Measurements from ENCODE around the gene SHANK1.

SHANK1 gene

GRCh38 chr19:50735869-50736268 is 16.3 kb upstream of the SHANK1 start:
- no CpG with 5 or more reads among the region's 7 CpGs for WGBS (ENCODE audit: insufficient coverage, insufficient read length)

GRCh38 chr19:50729894-50730293 is 10.3 kb upstream of the SHANK1 start:
- peaks cover 19% of the 10 kb centered on the region for H3K9me3 ChIP-seq (ENCODE audit: control insufficient read depth, insufficient read depth, low read length)
- H3K36me3 ChIP-seq (ENCODE audit: control insufficient read depth, insufficient read depth, low read length): no peaks in the 10 kb centered on the region; the same call in 1 of the 2 replicates
- DNase-seq (ENCODE audit: low read depth, low spot score): no peak
- no CpG with 5 or more reads among the region's 5 CpGs for WGBS (ENCODE audit: insufficient coverage, insufficient read length)
- H3K4me1 ChIP-seq (ENCODE audit: control insufficient read depth, insufficient read depth, low read length): no peaks in the 10 kb centered on the region
- H3K27me3 ChIP-seq (ENCODE audit: control insufficient read depth, insufficient read depth, low read length): no peaks in the 10 kb centered on the region
- H3K4me3 ChIP-seq (ENCODE audit: low read length): no peak overlapping the region
- no peak overlapping the region for H3K27ac ChIP-seq (ENCODE audit: low read length)

More at GRCh38 chr19:50735869-50736268, 16.3 kb upstream of the SHANK1 start:
- H3K36me3 ChIP-seq (ENCODE audit: control insufficient read depth, insufficient read depth, low read length): no peaks in the 10 kb centered on the region
- H3K9me3 ChIP-seq (ENCODE audit: control insufficient read depth, insufficient read depth, low read length): peaks cover 17% of the 10 kb centered on the region
- no peak for DNase-seq (ENCODE audit: low read depth, low spot score)
- H3K27ac ChIP-seq (ENCODE audit: low read length): no peak overlapping the region
- no peak overlapping the region for H3K4me3 ChIP-seq (ENCODE audit: low read length)
- no peaks in the 10 kb centered on the region for H3K4me1 ChIP-seq (ENCODE audit: control insufficient read depth, insufficient read depth, low read length)
- no peaks in the 10 kb centered on the region for H3K27me3 ChIP-seq (ENCODE audit: control insufficient read depth, insufficient read depth, low read length)

GRCh38 chr19:50728084-50728737 is 8.6 kb upstream of the SHANK1 start:
- no CpG with 5 or more reads among the region's 39 CpGs for WGBS (ENCODE audit: insufficient coverage, insufficient read length)
- Histone ChIP-seq H3K4me3 (ENCODE audit: low read length) (no peak overlapping the region), H3K27ac (ENCODE audit: low read length) (no peak overlapping the region), H3K27me3 (ENCODE audit: control insufficient read depth, insufficient read depth, low read length) (no peaks in the 10 kb centered on the region), H3K36me3 (ENCODE audit: control insufficient read depth, insufficient read depth, low read length) (peaks cover 3% of the 10 kb centered on the region; the same call in 1 of the 2 replicates), H3K4me1 (ENCODE audit: control insufficient read depth, insufficient read depth, low read length) (no peaks in the 10 kb centered on the region), H3K9me3 (ENCODE audit: control insufficient read depth, insufficient read depth, low read length) (peaks cover 17% of the 10 kb centered on the region)
- DNase-seq (ENCODE audit: low read depth, low spot score): no peak

- DNase-seq (ENCODE audit: low read depth, low spot score): no peak
- no peaks in the 10 kb centered on the region for H3K4me1 ChIP-seq (ENCODE audit: control insufficient read depth, insufficient read depth, low read length)
- H3K27ac ChIP-seq (ENCODE audit: low read length): no peak overlapping the region
- no peak overlapping the region for H3K4me3 ChIP-seq (ENCODE audit: low read length)
- WGBS (ENCODE audit: insufficient coverage, insufficient read length): no CpG with 5 or more reads among the region's 9 CpGs
- peaks cover 3% of the 10 kb centered on the region; the same call in 1 of the 2 replicates for H3K36me3 ChIP-seq (ENCODE audit: control insufficient read depth, insufficient read depth, low read length)
- no peaks in the 10 kb centered on the region for H3K27me3 ChIP-seq (ENCODE audit: control insufficient read depth, insufficient read depth, low read length)
- H3K9me3 ChIP-seq (ENCODE audit: control insufficient read depth, insufficient read depth, low read length): peaks cover 23% of the 10 kb centered on the region
Observed at GRCh38 chr19:50725911-50726230, 6.3 kb upstream of the SHANK1 start.

GRCh38 chr19:50725218-50725910 is 5.8 kb upstream of the SHANK1 start:
- Histone ChIP-seq H3K4me1 (ENCODE audit: control insufficient read depth, insufficient read depth, low read length) (no peaks in the 10 kb centered on the region), H3K36me3 (ENCODE audit: control insufficient read depth, insufficient read depth, low read length) (peaks cover 3% of the 10 kb centered on the region; the same call in 1 of the 2 replicates), H3K4me3 (ENCODE audit: low read length) (no peak overlapping the region), H3K27ac (ENCODE audit: low read length) (no peak overlapping the region), H3K27me3 (ENCODE audit: control insufficient read depth, insufficient read depth, low read length) (no peaks in the 10 kb centered on the region), H3K9me3 (ENCODE audit: control insufficient read depth, insufficient read depth, low read length) (peaks cover 26% of the 10 kb centered on the region)
- no CpG with 5 or more reads among the region's 52 CpGs for WGBS (ENCODE audit: insufficient coverage, insufficient read length)
- DNase-seq (ENCODE audit: low read depth, low spot score): no peak

GRCh38 chr19:50724522-50725217 is 5.1 kb upstream of the SHANK1 start:
- H3K27me3 ChIP-seq (ENCODE audit: control insufficient read depth, insufficient read depth, low read length): no peaks in the 10 kb centered on the region
- peaks cover 30% of the 10 kb centered on the region for H3K9me3 ChIP-seq (ENCODE audit: control insufficient read depth, insufficient read depth, low read length)
- no peak overlapping the region for H3K27ac ChIP-seq (ENCODE audit: low read length)
- no peak for DNase-seq (ENCODE audit: low read depth, low spot score)
- no CpG with 5 or more reads among the region's 65 CpGs for WGBS (ENCODE audit: insufficient coverage, insufficient read length)
- H3K4me3 ChIP-seq (ENCODE audit: low read length): no peak overlapping the region
- H3K36me3 ChIP-seq (ENCODE audit: control insufficient read depth, insufficient read depth, low read length): peaks cover 3% of the 10 kb centered on the region; the same call in 1 of the 2 replicates
- H3K4me1 ChIP-seq (ENCODE audit: control insufficient read depth, insufficient read depth, low read length): no peaks in the 10 kb centered on the region

GRCh38 chr19:50723735-50724521 is 4.3 kb upstream of the SHANK1 start:
- Histone ChIP-seq H3K9me3 (ENCODE audit: control insufficient read depth, insufficient read depth, low read length) (peaks cover 30% of the 10 kb centered on the region), H3K4me3 (ENCODE audit: low read length) (no peak overlapping the region), H3K27ac (ENCODE audit: low read length) (no peak overlapping the region), H3K4me1 (ENCODE audit: control insufficient read depth, insufficient read depth, low read length) (no peaks in the 10 kb centered on the region), H3K27me3 (ENCODE audit: control insufficient read depth, insufficient read depth, low read length) (no peaks in the 10 kb centered on the region), H3K36me3 (ENCODE audit: control insufficient read depth, insufficient read depth, low read length) (peaks cover 3% of the 10 kb centered on the region; the same call in 1 of the 2 replicates)
- no CpG with 5 or more reads among the region's 31 CpGs for WGBS (ENCODE audit: insufficient coverage, insufficient read length)
- DNase-seq (ENCODE audit: low read depth, low spot score): no peak

- Histone ChIP-seq H3K4me3 (ENCODE audit: low read length) (no peak within 1 kb of the TSS), H3K9me3 (ENCODE audit: control insufficient read depth, insufficient read depth, low read length) (peaks cover 27% of the 10 kb centered on the region), H3K36me3 (ENCODE audit: control insufficient read depth, insufficient read depth, low read length) (peaks cover 3% of the 10 kb centered on the region; the same call in 1 of the 2 replicates), H3K4me1 (ENCODE audit: control insufficient read depth, insufficient read depth, low read length) (no peaks in the 10 kb centered on the region), H3K27me3 (ENCODE audit: control insufficient read depth, insufficient read depth, low read length) (no peaks in the 10 kb centered on the region), H3K27ac (ENCODE audit: low read length) (no peak within 1 kb of the TSS)
- WGBS (ENCODE audit: insufficient coverage, insufficient read length): no CpG with 5 or more reads among the region's 15 CpGs
- DNase-seq (ENCODE audit: low read depth, low spot score): no peak
Observed at GRCh38 chr19:50723069-50723468, 3.5 kb upstream of the SHANK1 start, which contains the start of gene CLEC11A. CLEC11A (plus strand) TSS chr19:50723364; CDS start chr19:50723526, 162 bp downstream.

GRCh38 chr19:50722201-50723013 is 2.8 kb upstream of the SHANK1 start:
- H3K4me3 ChIP-seq (ENCODE audit: low read length): no peak overlapping the region
- WGBS (ENCODE audit: insufficient coverage, insufficient read length): no CpG with 5 or more reads among the region's 15 CpGs
- no peak overlapping the region for H3K27ac ChIP-seq (ENCODE audit: low read length)

More at GRCh38 chr19:50722201-50723013, 2.8 kb upstream of the SHANK1 start:
- Histone ChIP-seq H3K36me3 (ENCODE audit: control insufficient read depth, insufficient read depth, low read length) (peaks cover 3% of the 10 kb centered on the region; the same call in 1 of the 2 replicates), H3K9me3 (ENCODE audit: control insufficient read depth, insufficient read depth, low read length) (peaks cover 24% of the 10 kb centered on the region), H3K4me1 (ENCODE audit: control insufficient read depth, insufficient read depth, low read length) (no peaks in the 10 kb centered on the region), H3K27me3 (ENCODE audit: control insufficient read depth, insufficient read depth, low read length) (no peaks in the 10 kb centered on the region)
- DNase-seq (ENCODE audit: low read depth, low spot score): no peak

Data from iPS DF 6.9 (cell line).